ENCODE measurements around the gene DEFB124. TPM values are rescaled to one million over a fixed set of nuclear protein-coding genes. Genes with fewer than 3 reads are reported as not detected.
"Not testable (repeated sequence)": the region's sequence is repeated elsewhere in the genome, so short reads cannot be mapped to it uniquely, and the experiment has no call there.

DEFB124 gene
- not detected for total RNA-seq
- not detected for polyA plus RNA-seq

GRCh38 chr20:31474758-31475427 lies at the start of gene DEFB124, which contains the start of gene REM1:
Gene DEFB124, minus strand, starts transcription at chr20:31475127. Its CDS starts 2,114 bp downstream, at chr20:31473013.
Gene REM1, plus strand, starts transcription at chr20:31475288. Its CDS starts 1,158 bp downstream, at chr20:31476446.
- peaks cover 0 to 9% (median 5%) of the 10 kb centered on the region in 4 donors for H3K4me1 Mint-ChIP-seq
- ChIA-PET CTCF (ENCODE audit: partially characterized antibody) (interaction anchor here (0.6 kb wide), 1 partner anchor 14 kb away, joined by 3 read pairs; no protein-coding TSS in a partner anchor), POLR2A (ENCODE audit: partially characterized antibody) (no interaction called here)
- peaks cover 0 to 4% of the 10 kb centered on the region in 2 donors for H3K36me3 Mint-ChIP-seq
- H3K9me3 Mint-ChIP-seq: peaks cover 0 to 4% (median 2%) of the 10 kb centered on the region in 8 donors
- H3K27ac Mint-ChIP-seq: no peak within 1 kb of the TSS
- no peak within 1 kb of the TSS for H3K27ac ChIP-seq (ENCODE audit: low read depth, low read length)
- intact Hi-C loops (cut with micrococcal nuclease): no loop called here
- peak within 1 kb of the TSS in 4 of 8 donors; percentile 17 to 56 (median 33) for H3K4me3 Mint-ChIP-seq
- H3K4me3 ChIP-seq (ENCODE audit: low read length in 2 of 2): no peak within 1 kb of the TSS
- no peaks in the 10 kb centered on the region for H3K4me1 ChIP-seq (ENCODE audit: insufficient read depth, low read length)
- H3K9me3 ChIP-seq (ENCODE audit: control insufficient read depth in 1 of 2, low read length in 2 of 2): no peaks in the 10 kb centered on the region
- H3K27me3 ChIP-seq (ENCODE audit: insufficient read depth, low read length): peaks cover 7% of the 10 kb centered on the region
- H3K36me3 ChIP-seq (ENCODE audit: insufficient read depth, low read length): no peaks in the 10 kb centered on the region
- peaks cover 28 to 36% of the 10 kb centered on the region in 2 donors for H3K27me3 Mint-ChIP-seq
- DNase-seq: no peak

- no peaks in the 10 kb centered on the region for H3K9me3 ChIP-seq (ENCODE audit: control insufficient read depth in 1 of 2, low read length in 2 of 2)
- H3K36me3 Mint-ChIP-seq: peaks cover 23 to 62% of the 10 kb centered on the region in 2 donors
- peak overlapping the region in 2 of 7 donors; percentile 13 to 57 for H3K27ac Mint-ChIP-seq
- H3K27me3 ChIP-seq (ENCODE audit: insufficient read depth, low read length): no peaks in the 10 kb centered on the region
- H3K4me3 ChIP-seq (ENCODE audit: low read length in 2 of 2): no peak overlapping the region
- H3K36me3 ChIP-seq (ENCODE audit: insufficient read depth, low read length): peaks cover 18% of the 10 kb centered on the region
- ChIA-PET CTCF (ENCODE audit: partially characterized antibody) (interaction anchor here (1.1 to 1.7 kb wide), 2 partner anchors 20 to 89 kb away, joined by 4 read pairs; no protein-coding TSS in a partner anchor), POLR2A (ENCODE audit: partially characterized antibody) (no interaction called here)
- intact Hi-C loops (cut with micrococcal nuclease): no loop called here
- no peak overlapping the region for H3K4me3 Mint-ChIP-seq
- DNase-seq: no peak
- no peak overlapping the region for H3K27ac ChIP-seq (ENCODE audit: low read depth, low read length)
- H3K9me3 Mint-ChIP-seq: no peaks in the 10 kb centered on the region
- H3K4me1 Mint-ChIP-seq: peaks cover 26 to 61% (median 43%) of the 10 kb centered on the region in 4 donors
- peaks cover 29% of the 10 kb centered on the region for H3K4me1 ChIP-seq (ENCODE audit: insufficient read depth, low read length)
- H3K27me3 Mint-ChIP-seq: no peaks in the 10 kb centered on the region
These were observed 48.7 kb upstream of the DEFB124 start for GRCh38 chr20:31523361-31524283.

GRCh38 chr20:31522731-31523130 lies 47.8 kb upstream of the DEFB124 start:
- H3K36me3 Mint-ChIP-seq: peaks cover 18 to 59% of the 10 kb centered on the region in 2 donors
- H3K27ac ChIP-seq (ENCODE audit: low read depth, low read length): no peak overlapping the region
- no peak overlapping the region for H3K4me3 ChIP-seq (ENCODE audit: low read length in 2 of 2)
- H3K27me3 Mint-ChIP-seq: no peaks in the 10 kb centered on the region
- no peaks in the 10 kb centered on the region for H3K27me3 ChIP-seq (ENCODE audit: insufficient read depth, low read length)
- ChIA-PET POLR2A (ENCODE audit: partially characterized antibody) (no interaction called here), CTCF (ENCODE audit: partially characterized antibody) (interaction anchor here (1.1 kb wide), 1 partner anchor 19 kb away, joined by 4 read pairs; no protein-coding TSS in a partner anchor)
- no peak for DNase-seq
- H3K9me3 Mint-ChIP-seq: no peaks in the 10 kb centered on the region
- intact Hi-C loops (cut with micrococcal nuclease): no loop called here
- peaks cover 31% of the 10 kb centered on the region for H3K4me1 ChIP-seq (ENCODE audit: insufficient read depth, low read length)
- no peaks in the 10 kb centered on the region for H3K9me3 ChIP-seq (ENCODE audit: control insufficient read depth in 1 of 2, low read length in 2 of 2)
- peak overlapping the region in 1 of 7 donors; percentile 32 for H3K27ac Mint-ChIP-seq
- no peak overlapping the region for H3K4me3 Mint-ChIP-seq
- peaks cover 15% of the 10 kb centered on the region for H3K36me3 ChIP-seq (ENCODE audit: insufficient read depth, low read length)
- H3K4me1 Mint-ChIP-seq: peaks cover 26 to 62% (median 43%) of the 10 kb centered on the region in 4 donors

- POLR2A ChIA-PET (ENCODE audit: partially characterized antibody): not testable (repeated sequence)
These were observed 46.3 kb upstream of the DEFB124 start for GRCh38 chr20:31521267-31521666.

GRCh38 chr20:31517373-31517772 lies 42.4 kb upstream of the DEFB124 start:
- CTCF ChIA-PET (ENCODE audit: partially characterized antibody): interaction anchor here (0.8 to 1.1 kb wide), 2 partner anchors 14 to 43 kb away, joined by 3 to 5 read pairs; no protein-coding TSS in a partner anchor

More at GRCh38 chr20:31521267-31521666, 46.3 kb upstream of the DEFB124 start:
- peaks cover 45% of the 10 kb centered on the region for H3K4me1 ChIP-seq (ENCODE audit: insufficient read depth, low read length)
- CTCF ChIA-PET (ENCODE audit: partially characterized antibody): interaction anchor here (0.8 to 1.3 kb wide), 2 partner anchors 18 to 19 kb away, joined by 3 to 4 read pairs; no protein-coding TSS in a partner anchor
- H3K27ac ChIP-seq (ENCODE audit: low read depth, low read length); H3K27me3 ChIP-seq (ENCODE audit: insufficient read depth, low read length); H3K9me3 Mint-ChIP-seq; H3K4me3 Mint-ChIP-seq; H3K9me3 ChIP-seq (ENCODE audit: control insufficient read depth in 1 of 2, low read length in 2 of 2); H3K4me3 ChIP-seq (ENCODE audit: low read length in 2 of 2); H3K27me3 Mint-ChIP-seq; DNase-seq; intact Hi-C loops (cut with micrococcal nuclease); H3K36me3 ChIP-seq (ENCODE audit: insufficient read depth, low read length): not testable (repeated sequence)
- Mint-ChIP-seq H3K36me3 (peaks cover 13 to 44% of the 10 kb centered on the region in 2 donors), H3K27ac (peak overlapping the region in 1 of 7 donors; percentile 50), H3K4me1 (peaks cover 25 to 60% (median 42%) of the 10 kb centered on the region in 4 donors)

GRCh38 chr20:31516651-31517050 lies 41.7 kb upstream of the DEFB124 start:
- H3K9me3 Mint-ChIP-seq: no peaks in the 10 kb centered on the region
- H3K4me3 Mint-ChIP-seq: no peak overlapping the region
- CTCF ChIA-PET (ENCODE audit: partially characterized antibody): interaction anchor here (1.2 kb wide), 1 partner anchor 44 kb away, joined by 3 read pairs; no protein-coding TSS in a partner anchor

More at GRCh38 chr20:31517373-31517772, 42.4 kb upstream of the DEFB124 start:
- DNase-seq: no peak
- H3K27ac ChIP-seq (ENCODE audit: low read depth, low read length): peak overlapping the region; percentile 91
- no peaks in the 10 kb centered on the region for H3K9me3 Mint-ChIP-seq
- no peak overlapping the region for H3K27ac Mint-ChIP-seq
- no peak overlapping the region for H3K4me3 Mint-ChIP-seq
- no peaks in the 10 kb centered on the region for H3K27me3 Mint-ChIP-seq
- no peaks in the 10 kb centered on the region for H3K9me3 ChIP-seq (ENCODE audit: control insufficient read depth in 1 of 2, low read length in 2 of 2)
- no peaks in the 10 kb centered on the region for H3K27me3 ChIP-seq (ENCODE audit: insufficient read depth, low read length)
- H3K4me3 ChIP-seq (ENCODE audit: low read length in 2 of 2): peak overlapping the region in 1 of 2 donors; percentile 10
- intact Hi-C loops (cut with micrococcal nuclease): no loop called here
- H3K4me1 ChIP-seq (ENCODE audit: insufficient read depth, low read length): peaks cover 60% of the 10 kb centered on the region
- peaks cover 17 to 40% (median 28%) of the 10 kb centered on the region in 4 donors for H3K4me1 Mint-ChIP-seq
- H3K36me3 Mint-ChIP-seq: peaks cover 8 to 27% of the 10 kb centered on the region in 2 donors
- POLR2A ChIA-PET (ENCODE audit: partially characterized antibody): interaction anchor here (1.0 kb wide), 1 partner anchor 87 kb away, joined by 3 read pairs; no protein-coding TSS in a partner anchor
- H3K36me3 ChIP-seq (ENCODE audit: insufficient read depth, low read length): no peaks in the 10 kb centered on the region

More at GRCh38 chr20:31516651-31517050, 41.7 kb upstream of the DEFB124 start:
- peak in 2 of 5 donors; percentile 9 to 11 for DNase-seq
- intact Hi-C loops (cut with micrococcal nuclease): no loop called here
- Mint-ChIP-seq H3K4me1 (peaks cover 17 to 34% (median 24%) of the 10 kb centered on the region in 4 donors), H3K27me3 (no peaks in the 10 kb centered on the region), H3K27ac (no peak overlapping the region), H3K36me3 (peaks cover 4 to 22% of the 10 kb centered on the region in 2 donors)
- no peaks in the 10 kb centered on the region for H3K36me3 ChIP-seq (ENCODE audit: insufficient read depth, low read length)
- peaks cover 57% of the 10 kb centered on the region for H3K4me1 ChIP-seq (ENCODE audit: insufficient read depth, low read length)
- POLR2A ChIA-PET (ENCODE audit: partially characterized antibody): no interaction called here
- peak overlapping the region; percentile 91 for H3K27ac ChIP-seq (ENCODE audit: low read depth, low read length)
- peak overlapping the region; percentile 58 to 90 for H3K4me3 ChIP-seq (ENCODE audit: low read length in 2 of 2)
- no peaks in the 10 kb centered on the region for H3K9me3 ChIP-seq (ENCODE audit: control insufficient read depth in 1 of 2, low read length in 2 of 2)
- H3K27me3 ChIP-seq (ENCODE audit: insufficient read depth, low read length): no peaks in the 10 kb centered on the region

Measured in CD4-positive, alpha-beta memory T cell (primary cell).